B cell (primary cell): ENCODE data around the gene ELF4.

Experiments
- CTCF ChIP-seq: fragments of 200-600 bp; IDR thresholded peaks from one replicate; pipeline ENCODE4 v1.8.0; 2022; ENCODE audit warnings: antibody characterized with exemption, mild to moderate bottlenecking
- EZH2 ChIP-seq: IDR thresholded peaks from 2 replicates; pipeline ENCODE4 v1.6.1; 2012; ENCODE audit warnings: borderline replicate concordance, low read depth, mild to moderate bottlenecking, moderate library complexity, low read length; ENCODE audit not compliant: insufficient read depth, poor library complexity, severe bottlenecking

GRCh38 chrX:130060122-130061069 is 49.9 kb downstream of the ELF4 start:
- TF ChIP-seq CTCF: peak; percentile 76
- no peak for TF ChIP-seq EZH2
